ENCODE data around the gene MST1R.

The MST1R gene

DNA sequence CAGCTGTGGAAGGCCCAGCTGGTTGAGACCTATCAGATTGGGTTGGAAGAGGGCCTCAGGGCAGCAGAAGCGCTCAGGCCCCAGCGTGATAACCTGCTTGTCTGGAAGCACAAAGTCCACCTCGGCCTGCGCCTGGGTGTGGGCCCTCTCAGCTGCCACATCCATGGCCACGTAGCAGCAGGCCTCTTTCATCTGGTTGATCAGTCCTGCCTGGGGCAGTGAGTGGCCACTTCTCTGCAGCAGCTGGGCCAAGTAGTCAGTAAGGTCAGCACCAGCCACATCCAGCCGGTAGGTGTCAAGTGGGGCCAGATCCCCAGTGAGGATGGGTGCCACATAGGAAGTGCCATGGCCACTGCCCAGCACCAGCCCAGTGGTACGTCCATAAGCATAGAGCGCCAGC lies 30.1 kb downstream of the MST1R start:
- no peak for DNase-seq

- DNase-seq, result no peak
Measured at GRCh38 chr3:49872801-49873281, 30.8 kb downstream of the MST1R start.

GRCh38 chr3:49871531-49872153 lies 32.0 kb downstream of the MST1R start:
- DNase-seq, result no peak

GRCh38 chr3:49869525-49870126 lies 34.0 kb downstream of the MST1R start, which contains the start of gene CAMKV:
Gene CAMKV (minus strand): TSS chr3:49869906. CDS start chr3:49862388, 7,518 bp downstream.
- DNase-seq, result no peak

- DNase-seq, result peak; percentile 2
Measured at GRCh38 chr3:49868862-49869466, 34.7 kb downstream of the MST1R start.

- no peak for DNase-seq
Measured at GRCh38 chr3:49867871-49868321, 35.8 kb downstream of the MST1R start.

DNA sequence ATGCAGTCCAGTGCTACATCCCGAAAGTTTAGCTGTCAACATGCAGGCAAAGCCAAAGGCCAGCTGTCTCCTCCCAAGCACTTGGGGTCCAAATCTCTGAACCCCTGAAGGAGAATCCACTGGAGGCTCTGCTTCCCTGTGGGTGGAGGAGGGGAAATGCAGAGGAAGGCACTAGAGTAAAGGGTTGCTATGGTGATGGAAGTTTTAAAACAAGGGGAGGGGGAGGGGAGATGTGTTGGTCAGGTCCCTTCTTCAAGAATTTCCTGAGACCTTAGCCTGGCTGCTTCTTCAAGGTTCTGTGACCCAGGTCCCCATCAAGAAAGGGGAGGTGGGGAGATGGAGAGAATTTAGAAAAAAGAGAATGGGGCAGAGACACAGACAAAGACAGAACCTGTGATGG lies 36.3 kb downstream of the MST1R start:
- DNase-seq, result no peak

- DNase-seq, result no peak
Measured at GRCh38 chr3:49865198-49865784, 38.4 kb downstream of the MST1R start.

GRCh38 chr3:49864505-49864904 lies 39.2 kb downstream of the MST1R start:
- no peak for DNase-seq

DNA sequence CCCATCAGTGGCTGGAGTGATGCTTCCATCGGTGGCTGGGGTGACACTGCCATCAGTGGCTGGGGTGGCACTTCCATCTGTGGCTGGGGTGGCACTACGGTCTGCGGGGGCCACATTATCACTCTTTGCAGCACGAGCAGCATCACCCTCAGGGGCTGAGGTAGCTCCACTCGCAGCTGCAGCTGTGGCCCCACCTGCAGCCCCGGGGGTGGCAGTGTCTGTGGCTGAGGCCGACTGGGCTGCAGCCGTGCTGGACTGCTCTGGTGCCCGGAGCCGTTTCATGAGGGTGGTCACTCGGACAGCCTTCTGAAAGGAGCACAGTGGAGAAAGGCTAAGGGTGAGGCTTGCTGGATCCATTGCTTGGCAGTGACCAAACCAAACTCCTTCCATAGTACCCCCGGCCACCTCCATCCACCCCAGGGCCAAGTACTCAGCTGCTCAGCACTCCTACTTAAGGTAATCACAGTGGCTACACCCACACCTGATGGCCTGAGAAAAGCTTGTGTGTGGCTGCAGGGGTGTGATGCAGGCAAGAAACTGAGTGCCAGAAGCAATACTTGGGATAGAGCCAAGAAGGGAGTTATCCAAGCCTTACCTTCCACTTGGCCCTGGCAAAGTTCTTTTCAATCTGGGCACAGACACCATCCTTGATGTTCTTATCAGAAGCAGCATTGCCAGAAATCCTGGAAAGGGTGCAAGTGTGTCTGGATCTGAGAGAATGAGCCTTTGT lies 43.9 kb downstream of the MST1R start:
- no peak for DNase-seq

- peak; percentile 86 for DNase-seq
Measured at GRCh38 chr3:49856181-49857005, 47.3 kb downstream of the MST1R start, which contains the start of gene TRAIP. Gene TRAIP (minus strand): TSS chr3:49856564. CDS start chr3:49856453, 111 bp downstream.

DNA sequence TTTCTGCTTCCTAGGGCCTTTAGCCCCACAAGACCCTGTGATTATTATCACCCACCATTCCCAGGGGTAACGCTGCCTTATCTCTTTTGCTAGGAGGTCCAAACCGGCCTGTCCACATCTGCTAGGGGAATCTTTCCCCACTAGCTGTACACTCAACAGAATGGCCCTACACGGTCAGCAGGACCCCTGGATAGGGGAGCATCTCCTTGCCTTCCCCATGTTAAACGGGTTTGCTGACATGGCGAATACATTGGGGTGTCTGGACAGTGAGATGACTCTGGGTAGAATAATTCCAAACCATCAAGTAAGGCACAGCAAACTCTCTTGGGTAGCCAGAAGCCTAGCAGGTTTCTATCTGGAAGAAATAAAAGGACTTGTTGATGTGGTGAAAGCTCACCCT lies 48.0 kb downstream of the MST1R start:
- no peak for DNase-seq

- DNase-seq, result no peak
Measured at GRCh38 chr3:49845694-49846093, 58.0 kb downstream of the MST1R start.

DNA sequence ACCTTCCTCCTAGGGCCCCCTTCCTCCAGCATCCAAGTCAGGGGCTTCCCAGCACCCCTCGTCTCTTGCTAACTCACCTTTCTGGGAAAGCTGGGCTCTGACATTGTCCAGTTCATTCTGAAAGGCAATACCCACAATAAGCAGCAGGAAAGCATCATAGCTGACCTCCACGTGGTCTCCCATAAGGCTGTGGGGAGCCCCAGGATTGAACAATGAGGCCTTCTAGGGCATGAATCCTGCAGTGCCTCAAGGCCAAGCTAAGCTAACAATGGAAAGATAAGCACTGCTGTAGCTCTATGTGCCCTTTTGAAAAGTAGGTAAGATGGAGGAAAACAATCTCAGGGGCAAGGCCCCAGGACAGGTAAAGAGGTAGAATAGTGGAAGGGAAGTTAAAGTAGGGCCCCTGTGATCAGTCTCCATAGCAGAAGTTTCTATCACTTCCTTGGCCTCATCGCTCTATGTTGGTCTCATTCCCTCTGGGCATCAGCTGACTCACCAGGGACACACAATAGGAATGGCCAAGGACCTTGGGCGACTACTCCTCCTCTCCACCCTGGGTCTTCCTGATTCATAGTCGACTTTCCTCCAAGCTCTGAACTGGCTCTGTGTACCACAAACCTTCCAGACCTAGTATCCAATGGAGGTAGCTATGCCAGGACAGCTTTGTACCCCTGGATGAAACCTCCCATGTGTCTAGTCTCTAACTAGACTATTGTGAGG lies 59.0 kb downstream of the MST1R start:
- DNase-seq, result no peak

DNA sequence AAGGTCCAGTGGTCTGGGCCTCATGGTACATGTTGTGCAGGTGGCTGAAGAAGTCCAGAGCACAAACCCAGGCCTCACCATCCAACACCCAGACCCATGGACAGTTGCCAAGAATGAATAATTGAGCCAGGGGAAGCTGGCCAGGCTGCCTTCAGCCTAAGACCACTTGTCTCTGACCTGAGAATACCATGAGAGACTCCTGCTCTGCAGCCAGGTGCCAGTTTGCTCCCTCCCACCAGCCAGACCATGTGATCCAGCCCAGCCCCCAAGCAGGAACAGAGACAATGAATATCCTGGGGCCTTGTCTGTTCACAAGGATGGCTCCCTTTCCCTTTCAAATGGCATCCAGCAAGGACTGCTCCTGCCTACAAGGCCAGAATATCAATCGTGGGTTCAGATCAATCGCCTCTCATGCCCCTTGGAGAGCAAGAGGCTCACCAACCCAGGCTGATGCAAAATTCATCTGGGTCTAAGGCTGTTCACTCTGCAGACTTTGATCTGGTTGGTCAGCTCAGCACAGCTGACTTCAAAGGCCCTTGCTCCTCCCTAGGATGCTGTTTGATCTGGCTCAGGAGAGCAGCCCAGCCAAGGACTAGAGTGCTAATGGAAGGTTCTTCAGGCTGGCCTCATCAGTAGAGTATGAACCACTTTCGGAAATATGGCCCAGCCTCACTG lies 60.7 kb downstream of the MST1R start:
- no peak for DNase-seq

GRCh38 chr3:49841806-49842205 lies 61.9 kb downstream of the MST1R start:
- no peak for DNase-seq

DNA sequence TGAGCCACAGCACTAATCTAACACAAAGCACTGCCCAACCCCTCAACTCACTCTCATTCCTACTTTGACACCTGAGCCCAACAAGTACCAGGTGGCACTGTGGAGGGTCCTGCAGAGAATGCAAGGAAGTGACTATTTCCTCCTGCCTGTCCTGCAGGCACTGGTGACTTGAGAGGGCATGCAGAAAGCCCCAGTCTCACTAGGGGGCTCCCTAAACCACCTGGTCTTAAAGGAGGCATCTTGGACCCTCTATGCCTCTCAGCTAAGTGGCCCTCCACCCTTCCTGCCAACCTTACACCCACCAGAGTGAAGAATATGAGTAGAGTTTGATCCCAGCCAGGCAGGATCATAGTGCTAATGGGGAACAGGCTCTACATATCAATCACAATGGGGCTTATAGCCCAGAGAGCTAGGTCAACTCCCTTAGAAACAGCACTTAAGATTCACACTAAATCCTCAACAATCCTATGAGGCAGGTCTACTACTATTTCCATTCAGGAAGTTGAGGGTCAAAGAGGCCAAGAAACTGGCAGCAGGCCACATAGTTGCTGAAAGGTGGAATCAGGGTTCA lies 62.5 kb downstream of the MST1R start:
- DNase-seq, result no peak

GRCh38 chr3:49840388-49840787 lies 63.3 kb downstream of the MST1R start:
- no peak for DNase-seq

GRCh38 chr3:49839193-49839809 lies 64.4 kb downstream of the MST1R start:
- peak; percentile 10 for DNase-seq

Data from NCI-H446 treated with DMSO at 0.1 percent for 48 hours (cell line).